ENCODE results near the gene IRF7.

DNA sequence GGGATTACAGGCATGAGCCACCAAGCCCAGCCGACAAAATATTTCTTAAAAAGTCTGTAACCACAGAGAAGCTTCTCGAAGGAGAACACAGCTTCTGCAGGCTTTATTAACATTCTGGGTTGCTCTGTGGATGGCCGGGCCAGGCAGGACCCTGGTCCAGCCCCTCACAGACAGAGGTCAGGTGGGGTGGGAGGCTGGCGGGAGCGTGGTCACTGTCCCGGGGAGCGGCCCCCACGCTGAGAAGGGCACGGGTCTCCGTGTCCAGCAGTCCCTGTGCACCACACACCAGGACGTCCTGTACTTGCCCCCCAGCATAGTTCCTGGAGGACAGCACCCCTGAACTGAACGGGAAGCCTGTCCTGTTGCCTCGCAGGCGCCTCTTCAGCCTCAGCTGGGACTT, 40.7 kb upstream of the IRF7 start:
- TF ChIP-seq CTCF (conservative IDR thresholded peaks at IDR 0.05; ENCODE audit: low read depth, low read length): no peak
- no peak for TF ChIP-seq EZH2 (IDR thresholded peaks at IDR 0.05; ENCODE audit: borderline replicate concordance, low read depth, low read length, poor library complexity, severe bottlenecking)

All from A673 (cell line).